ENCODE measurements around the gene TXN.
"Not testable (repeated sequence)": the region's sequence is repeated elsewhere in the genome, so short reads cannot be mapped to it uniquely, and the experiment has no call there.

DNA sequence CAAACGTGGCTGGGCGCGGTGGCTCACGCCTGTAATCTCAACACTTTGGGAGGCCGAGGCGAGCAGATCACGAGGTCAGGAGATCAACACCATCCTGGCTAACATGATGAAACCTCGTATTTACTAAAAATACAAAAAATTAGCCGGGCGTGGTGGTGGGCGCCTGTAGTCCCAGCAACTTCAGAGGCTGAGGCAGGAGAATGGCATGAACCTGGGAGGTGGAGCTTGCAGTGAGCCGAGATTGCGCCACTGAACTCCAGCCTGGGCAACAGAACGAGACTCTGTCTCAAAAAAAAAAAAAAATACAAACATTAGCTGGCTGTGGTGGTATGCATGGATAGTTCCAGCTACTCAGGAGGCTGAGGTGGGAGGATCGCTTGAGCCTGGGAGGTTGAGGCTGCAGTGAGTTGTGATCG, 60.2 kb downstream of the TXN start:
- not testable (repeated sequence) for TF ChIP-seq POLR2A, POLR2AphosphoS5 (IDR thresholded peaks at IDR 0.05)
- TF ChIP-seq, protein P1, sequence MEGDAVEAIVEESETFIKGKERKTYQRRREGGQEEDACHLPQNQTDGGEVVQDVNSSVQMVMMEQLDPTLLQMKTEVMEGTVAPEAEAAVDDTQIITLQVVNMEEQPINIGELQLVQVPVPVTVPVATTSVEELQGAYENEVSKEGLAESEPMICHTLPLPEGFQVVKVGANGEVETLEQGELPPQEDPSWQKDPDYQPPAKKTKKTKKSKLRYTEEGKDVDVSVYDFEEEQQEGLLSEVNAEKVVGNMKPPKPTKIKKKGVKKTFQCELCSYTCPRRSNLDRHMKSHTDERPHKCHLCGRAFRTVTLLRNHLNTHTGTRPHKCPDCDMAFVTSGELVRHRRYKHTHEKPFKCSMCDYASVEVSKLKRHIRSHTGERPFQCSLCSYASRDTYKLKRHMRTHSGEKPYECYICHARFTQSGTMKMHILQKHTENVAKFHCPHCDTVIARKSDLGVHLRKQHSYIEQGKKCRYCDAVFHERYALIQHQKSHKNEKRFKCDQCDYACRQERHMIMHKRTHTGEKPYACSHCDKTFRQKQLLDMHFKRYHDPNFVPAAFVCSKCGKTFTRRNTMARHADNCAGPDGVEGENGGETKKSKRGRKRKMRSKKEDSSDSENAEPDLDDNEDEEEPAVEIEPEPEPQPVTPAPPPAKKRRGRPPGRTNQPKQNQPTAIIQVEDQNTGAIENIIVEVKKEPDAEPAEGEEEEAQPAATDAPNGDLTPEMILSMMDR (IDR thresholded peaks at IDR 0.05): not testable (repeated sequence)
